Left lung (tissue), 10 donors: ENCODE results near the gene BCAS1. TPM values are rescaled to one million over a fixed set of nuclear protein-coding genes. Genes with fewer than 3 reads are reported as not detected.

Experiments used
- ATAC-seq: fragments of 200-7000 bp; cut with Tn5 transposase; one replicate; pipeline ENCODE4 v1.9.1; 2020; ENCODE audit warnings: moderate library complexity
- DNase-seq, 4 donors: peaks; one replicate each; pipeline ENCODE4 v3.0.0-alpha.2; 2013 to 2020
- H3K27ac ChIP-seq, 2 donors: fragments of 200-600 bp; sonication (generic) in 1 of 2; one replicate each; pipeline versions ENCODE4 v1.5.0 to v1.8.0; 2020 to 2021
- H3K27me3 ChIP-seq, 2 donors: fragments of 200-600 bp; sonication (generic) in 1 of 2; one replicate each; pipeline versions ENCODE4 v1.5.0 to v1.8.0; 2020 to 2021
- H3K36me3 ChIP-seq, 2 donors: fragments of 200-600 bp; sonication (generic) in 1 of 2; one replicate each; pipeline versions ENCODE4 v1.5.0 to v1.8.0; 2020 to 2021
- H3K4me1 ChIP-seq, 2 donors: fragments of 200-600 bp; one replicate each; pipeline ENCODE4 v1.8.0; 2021
- H3K4me3 ChIP-seq, 2 donors: fragments of 200-600 bp; sonication (generic) in 1 of 2; one replicate each; pipeline versions ENCODE4 v1.5.0 to v1.8.0; 2020 to 2021; ENCODE audit warnings: mild to moderate bottlenecking in 1 of 2
- H3K9me3 ChIP-seq, 2 donors: fragments of 200-600 bp; sonication (generic) in 1 of 2; one replicate each; pipeline versions ENCODE4 v1.5.0 to v1.8.0; 2020 to 2021
- CTCF ChIP-seq, 2 donors: fragments of 200-600 bp; sonication (generic) in 1 of 2; IDR thresholded peaks; one replicate each; pipeline versions ENCODE4 v1.5.0 to v1.8.0; 2021; ENCODE audit warnings: antibody characterized with exemption in 2 of 2
- intact Hi-C, 2 donors: fragments of 100-400 bp; cut with DNase I; formaldehyde crosslinking; loops; one replicate each; pipeline versions ENCODE4 v1.11.2 to v1.14.2; 2022
- polyA plus RNA-seq, 6 donors: library from polyadenylated mRNA; unstranded; fragments of 120-200 nt; gene quantifications; one replicate each; pipeline ENCODE4 v1.2.1, GENCODE V29; 2013; ENCODE audit not compliant: insufficient read length in 6 of 6
- total RNA-seq, 2 donors: library from RNA; stranded (reverse); fragmentation: NEBNext Ultra II Directional; extraction: Animal tissue kit (Norgen Biotek cat#: 25700); gene quantifications; one replicate each; pipeline ENCODE4 v1.2.1, GENCODE V29; 2021
- donor health status: DM: no; HTN: yes; CAD: no.
- donor health status: DM: no; HTN: no; CAD: no.

BCAS1 gene
- total and polyA plus RNA-seq, 8 donors = 0.44 to 1.6 (median 0.81) TPM

GRCh38 chr20:53985150-53985518 is 85.3 kb downstream of the BCAS1 start:
- no peak for DNase-seq
- Histone ChIP-seq H3K4me1 (no peaks in the 10 kb centered on the region), H3K27me3 (no peaks in the 10 kb centered on the region), H3K9me3 (no peaks in the 10 kb centered on the region), H3K4me3 (no peak overlapping the region), H3K36me3 (no peaks in the 10 kb centered on the region), H3K27ac (no peak overlapping the region)
- ATAC-seq = no peak
- no peak for TF ChIP-seq CTCF (IDR thresholded peaks at IDR 0.05)
- intact Hi-C loops = no loop called here

DNA sequence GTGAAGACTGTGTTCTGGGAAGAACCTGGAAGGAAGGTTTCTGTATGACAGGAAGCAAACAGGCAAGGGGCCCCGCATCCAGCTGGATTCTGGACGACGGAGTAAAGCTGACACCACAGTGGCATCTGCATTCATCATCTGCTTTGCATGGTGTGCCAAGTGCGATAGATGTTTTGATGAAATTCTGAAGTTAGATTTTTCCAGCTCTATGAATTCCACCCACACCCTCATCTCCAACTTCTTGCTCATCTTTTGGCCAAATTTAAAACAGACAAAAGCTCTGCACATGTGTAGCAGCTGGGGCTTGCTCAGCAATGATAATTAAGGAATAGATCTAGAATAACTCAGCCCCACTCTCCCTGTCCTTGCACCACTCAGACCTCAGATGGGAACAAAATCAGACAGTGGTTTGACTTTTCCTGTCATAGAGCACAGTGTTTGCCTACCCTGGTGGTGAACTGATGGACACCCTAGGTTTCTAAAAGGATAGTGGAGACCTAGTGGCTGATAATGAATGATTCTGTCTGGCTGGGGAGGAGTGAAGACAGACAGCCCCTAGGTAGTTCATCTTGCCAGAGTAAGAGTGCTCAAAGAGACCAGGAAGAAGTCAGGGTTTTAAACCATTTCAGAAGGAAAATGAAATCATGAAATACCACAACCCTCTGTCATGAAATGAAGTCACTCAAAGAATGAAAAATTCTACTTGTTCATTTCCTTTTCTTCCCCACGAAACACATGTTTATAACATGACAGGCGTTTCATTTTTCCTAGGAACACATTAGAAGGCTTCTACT is 85.8 kb downstream of the BCAS1 start:
- no peak for TF ChIP-seq CTCF (IDR thresholded peaks at IDR 0.05)
- Histone ChIP-seq H3K4me3 (no peak overlapping the region), H3K27ac (no peak overlapping the region), H3K36me3 (no peaks in the 10 kb centered on the region), H3K27me3 (no peaks in the 10 kb centered on the region), H3K9me3 (no peaks in the 10 kb centered on the region), H3K4me1 (no peaks in the 10 kb centered on the region)
- no peak for DNase-seq
- intact Hi-C loops = no loop called here
- ATAC-seq = peak; percentile 49

- Histone ChIP-seq H3K27me3 (no peaks in the 10 kb centered on the region), H3K27ac (no peak overlapping the region), H3K36me3 (no peaks in the 10 kb centered on the region), H3K9me3 (no peaks in the 10 kb centered on the region), H3K4me3 (no peak overlapping the region), H3K4me1 (no peaks in the 10 kb centered on the region)
- no peak for DNase-seq
- intact Hi-C loops = no loop called here
- no peak for ATAC-seq
- no peak for TF ChIP-seq CTCF (IDR thresholded peaks at IDR 0.05)
These were observed 87.0 kb downstream of the BCAS1 start for GRCh38 chr20:53983401-53983800.

DNA sequence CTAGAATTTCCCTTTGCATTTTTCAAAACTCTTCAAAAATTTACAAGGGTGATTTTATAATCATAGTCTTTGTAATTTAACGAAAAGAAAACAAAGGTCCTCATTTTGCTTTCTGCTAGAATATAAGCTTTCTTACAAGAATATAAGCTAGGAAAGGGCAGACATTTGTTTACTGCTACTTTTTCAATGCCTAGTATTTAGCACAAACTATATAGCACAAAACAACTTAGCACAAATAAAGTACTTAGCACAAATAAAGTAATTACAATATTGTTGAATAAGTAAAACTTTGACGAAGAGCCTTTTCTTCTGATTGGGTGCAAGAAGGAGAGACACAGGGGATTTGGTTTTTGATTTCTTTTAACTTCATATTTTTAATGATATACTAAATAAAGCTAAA is 87.8 kb downstream of the BCAS1 start:
- Histone ChIP-seq H3K27me3 (no peaks in the 10 kb centered on the region), H3K36me3 (no peaks in the 10 kb centered on the region), H3K4me1 (no peaks in the 10 kb centered on the region), H3K4me3 (no peak overlapping the region), H3K27ac (no peak overlapping the region), H3K9me3 (no peaks in the 10 kb centered on the region)
- TF ChIP-seq CTCF (IDR thresholded peaks at IDR 0.05) = no peak
- ATAC-seq (no peak), DNase-seq (no peak)
- intact Hi-C loops = no loop called here

GRCh38 chr20:53981752-53982437 is 88.5 kb downstream of the BCAS1 start:
- DNase-seq (no peak), ATAC-seq (no peak)
- Histone ChIP-seq H3K4me1 (no peaks in the 10 kb centered on the region), H3K27ac (no peak overlapping the region), H3K27me3 (no peaks in the 10 kb centered on the region), H3K4me3 (no peak overlapping the region), H3K9me3 (peaks cover 0 to 7% of the 10 kb centered on the region in 2 donors), H3K36me3 (no peaks in the 10 kb centered on the region)
- no peak for TF ChIP-seq CTCF (IDR thresholded peaks at IDR 0.05)
- intact Hi-C loops = no loop called here
